HepG2 (cell line): Measurements from ENCODE around the gene CEP131. TPM values are rescaled to one million over a fixed set of nuclear protein-coding genes. Genes with fewer than 3 reads are reported as not detected.

Experiments
- BATF2 ChIP-seq: sonication (generic); formaldehyde crosslinking; IDR thresholded peaks from 2 replicates; pipeline ENCODE4 v1.8.0; 2022; ENCODE audit warnings: mild to moderate bottlenecking, missing genetic modification reagents, moderate library complexity
- DPF2 ChIP-seq: sonication (generic); formaldehyde crosslinking; IDR thresholded peaks from 2 replicates; pipeline ENCODE4 v1.4.0; 2020; ENCODE audit warnings: mild to moderate bottlenecking, low read depth, missing genetic modification reagents, borderline replicate concordance
- MLLT10 ChIP-seq: sonication (generic); formaldehyde crosslinking; IDR thresholded peaks from 2 replicates; pipeline ENCODE4 v1.4.0; 2020; ENCODE audit warnings: missing genetic modification reagents
- NFATC3 ChIP-seq: sonication (generic); formaldehyde crosslinking; IDR thresholded peaks from 2 replicates; pipeline ENCODE4 v1.5.1; 2020; ENCODE audit warnings: mild to moderate bottlenecking, missing genetic modification reagents
- NFIB ChIP-seq: sonication (generic); formaldehyde crosslinking; IDR thresholded peaks from 2 replicates; pipeline ENCODE4 v1.9.0; 2021; ENCODE audit warnings: missing genetic modification reagents, mild to moderate bottlenecking, borderline replicate concordance
- NFKBIZ ChIP-seq: IDR thresholded peaks from 2 replicates; pipeline ENCODE4 v1.6.1; 2018; ENCODE audit warnings: missing genetic modification reagents, missing compliant biosample characterization
- PCBP1 ChIP-seq: fragments of 200-400 bp; formaldehyde crosslinking; IDR thresholded peaks from 2 replicates; pipeline ENCODE4 v1.6.1; 2017; ENCODE audit warnings: mild to moderate bottlenecking, low read depth, low read length, borderline replicate concordance
- RFX1 ChIP-seq: fragments of 450-650 bp; IDR thresholded peaks from 2 replicates; pipeline ENCODE4 v1.6.1; 2017
- SMARCE1 ChIP-seq: fragments of 450-650 bp; IDR thresholded peaks from 2 replicates; pipeline ENCODE4 v1.6.1; 2017; ENCODE audit warnings: borderline replicate concordance
- ZNF10 ChIP-seq: sonication (generic); formaldehyde crosslinking; IDR thresholded peaks from 2 replicates; pipeline ENCODE4 v1.4.0; 2020; ENCODE audit warnings: mild to moderate bottlenecking, low read depth, missing genetic modification reagents, borderline replicate concordance
- ZNF136 ChIP-seq: sonication (generic); formaldehyde crosslinking; IDR thresholded peaks from 2 replicates; pipeline ENCODE4 v1.8.1; 2022; ENCODE audit warnings: low read depth, mild to moderate bottlenecking, moderate library complexity, missing genetic modification reagents
- ZNF225 ChIP-seq: sonication (generic); formaldehyde crosslinking; IDR thresholded peaks from 2 replicates; pipeline ENCODE4 v1.4.0; 2020; ENCODE audit warnings: mild to moderate bottlenecking, missing genetic modification reagents
- ZNF383 ChIP-seq: sonication (generic); formaldehyde crosslinking; IDR thresholded peaks from 2 replicates; pipeline ENCODE4 v1.4.0; 2020; ENCODE audit warnings: missing genetic modification reagents, mild to moderate bottlenecking, borderline replicate concordance
- ZNF484 ChIP-seq: sonication (generic); formaldehyde crosslinking; IDR thresholded peaks from 2 replicates; pipeline ENCODE4 v1.5.1; 2020; ENCODE audit warnings: mild to moderate bottlenecking, low read depth, missing genetic modification reagents, borderline replicate concordance
- ZNF503 ChIP-seq: sonication (generic); formaldehyde crosslinking; IDR thresholded peaks from 2 replicates; pipeline ENCODE4 v1.4.0; 2020; ENCODE audit warnings: missing genetic modification reagents
- ZNF597 ChIP-seq: sonication (generic); formaldehyde crosslinking; IDR thresholded peaks from 2 replicates; pipeline ENCODE4 v1.5.0; 2020; ENCODE audit warnings: missing genetic modification reagents
- polyA plus RNA-seq, 8 experiments: library from polyadenylated mRNA; depleted of rRNA in 3 of 8; stranded (reverse) in 7 of 8; unstranded in 1 of 8; fragments of >200 nt; fragmentation: Illumina TruSeq in 4 of 8; extraction: Trizol in 4 of 8; gene quantifications; 2 replicates each; pipeline versions ENCODE4 v1.2.1 to v1.2.3, GENCODE V29; 2011 to 2016; ENCODE audit warnings: low read depth in 4 of 8, missing spikeins in 1 of 8, mixed read lengths in 1 of 8; ENCODE audit not compliant: insufficient read depth in 1 of 8
- total RNA-seq, 5 experiments: library from RNA; depleted of rRNA; stranded (reverse); fragments of >200 nt; fragmentation: Illumina TruSeq; extraction: Trizol; gene quantifications; 2 replicates each; pipeline ENCODE4 v1.2.3, GENCODE V29; 2016; ENCODE audit warnings: low read depth in 1 of 5
- TF ChIP-seq, protein P1 (sequence below): IDR thresholded peaks from 2 replicates; pipeline ENCODE4 v1.6.1; 2016; ENCODE audit warnings: low read depth
- TF ChIP-seq, protein P2 (sequence below): sonication (generic); formaldehyde crosslinking; IDR thresholded peaks from 2 replicates; pipeline ENCODE4 v1.4.0; 2020; ENCODE audit warnings: mild to moderate bottlenecking, low read depth, missing genetic modification reagents
- TF ChIP-seq, protein P3 (sequence below): sonication (generic); formaldehyde crosslinking; IDR thresholded peaks from 2 replicates; pipeline ENCODE4 v1.5.0; 2020; ENCODE audit warnings: mild to moderate bottlenecking, missing genetic modification reagents

The CEP131 gene
- total and polyA plus RNA-seq, 2 of the 13 experiments (the other 11 are each of a cell fraction or from before 2014, with no cell fraction given): 5.0 to 16.8 TPM

DNA sequence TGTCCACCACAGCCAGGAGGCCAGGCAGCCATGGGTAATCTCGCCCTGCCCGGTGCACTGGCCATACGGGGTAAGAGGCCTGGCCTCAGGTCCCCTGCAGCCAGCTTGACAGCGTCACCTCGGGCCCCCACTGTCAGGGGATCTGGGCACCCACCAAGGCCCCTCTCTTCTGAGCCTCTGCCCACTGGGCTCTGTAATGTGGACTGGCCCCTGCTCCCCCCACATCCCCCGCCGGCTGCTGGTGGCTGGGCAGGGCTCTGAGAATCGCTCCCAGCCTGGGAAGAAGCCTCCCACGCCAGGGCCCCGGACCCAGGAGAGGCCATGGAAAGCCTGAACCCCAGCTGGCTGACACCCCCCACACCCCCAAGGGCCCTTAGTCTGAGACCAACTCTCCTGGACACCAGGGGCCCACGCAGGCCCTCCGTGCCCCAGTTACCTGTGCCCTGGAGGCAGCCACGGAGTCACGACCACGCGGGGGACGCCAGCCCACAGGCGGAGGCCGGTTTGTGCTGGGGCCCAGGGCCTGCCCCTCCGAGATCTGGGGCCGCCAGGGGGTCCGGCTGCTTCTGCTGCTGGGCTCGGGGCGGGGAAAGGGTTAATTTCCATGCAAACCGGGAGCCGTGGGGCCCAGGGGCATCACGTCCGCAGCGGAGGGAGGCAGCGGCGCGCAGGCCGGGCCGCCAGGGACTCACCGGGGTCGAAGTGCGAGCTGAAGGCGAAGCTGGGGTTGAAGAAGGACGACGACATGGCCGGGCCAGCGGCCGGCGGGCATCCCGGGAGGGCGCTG lies 57.3 kb downstream of the CEP131 start, which contains the start of gene PVALEF (continued):
- TF ChIP-seq PCBP1 (peak; percentile 90), MLLT10 (CRISPR knock-in tag) (peak; percentile 63; the same call in 1 of the 2 replicates), ZNF597 (CRISPR knock-in tag) (0 out of 2 replicates have a peak, but pooled peaks have one; percentile 14), RFX1 (no peak), SMARCE1 (no peak), NFKBIZ (CRISPR knock-in tag) (peak; percentile 78; the same call in 1 of the 2 replicates), NFIB (CRISPR knock-in tag) (no peak), ZNF503 (CRISPR knock-in tag) (0 out of 2 replicates have a peak, but pooled peaks have one; percentile 43), ZNF10 (CRISPR knock-in tag) (no peak), ZNF225 (CRISPR knock-in tag) (0 out of 2 replicates have a peak, but pooled peaks have one; percentile 52), ZNF136 (CRISPR knock-in tag) (no peak), BATF2 (CRISPR knock-in tag) (0 out of 2 replicates have a peak, but pooled peaks have one; percentile 67), ZNF383 (no peak), NFATC3 (CRISPR knock-in tag) (0 out of 2 replicates have a peak, but pooled peaks have one; percentile 58), DPF2 (peak; percentile 29; the same call in 1 of the 2 replicates), ZNF484 (CRISPR knock-in tag) (no peak)
- TF ChIP-seq, protein P1, sequence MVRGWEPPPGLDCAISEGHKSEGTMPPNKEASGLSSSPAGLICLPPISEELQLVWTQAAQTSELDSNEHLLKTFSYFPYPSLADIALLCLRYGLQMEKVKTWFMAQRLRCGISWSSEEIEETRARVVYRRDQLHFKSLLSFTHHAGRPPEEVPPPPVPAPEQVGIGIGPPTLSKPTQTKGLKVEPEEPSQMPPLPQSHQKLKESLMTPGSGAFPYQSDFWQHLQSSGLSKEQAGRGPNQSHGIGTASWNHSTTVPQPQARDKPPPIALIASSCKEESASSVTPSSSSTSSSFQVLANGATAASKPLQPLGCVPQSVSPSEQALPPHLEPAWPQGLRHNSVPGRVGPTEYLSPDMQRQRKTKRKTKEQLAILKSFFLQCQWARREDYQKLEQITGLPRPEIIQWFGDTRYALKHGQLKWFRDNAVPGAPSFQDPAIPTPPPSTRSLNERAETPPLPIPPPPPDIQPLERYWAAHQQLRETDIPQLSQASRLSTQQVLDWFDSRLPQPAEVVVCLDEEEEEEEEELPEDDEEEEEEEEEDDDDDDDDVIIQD: no peak
- TF ChIP-seq, protein P2, sequence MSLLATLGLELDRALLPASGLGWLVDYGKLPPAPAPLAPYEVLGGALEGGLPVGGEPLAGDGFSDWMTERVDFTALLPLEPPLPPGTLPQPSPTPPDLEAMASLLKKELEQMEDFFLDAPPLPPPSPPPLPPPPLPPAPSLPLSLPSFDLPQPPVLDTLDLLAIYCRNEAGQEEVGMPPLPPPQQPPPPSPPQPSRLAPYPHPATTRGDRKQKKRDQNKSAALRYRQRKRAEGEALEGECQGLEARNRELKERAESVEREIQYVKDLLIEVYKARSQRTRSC (CRISPR knock-in tag): no peak
- TF ChIP-seq, protein P3, sequence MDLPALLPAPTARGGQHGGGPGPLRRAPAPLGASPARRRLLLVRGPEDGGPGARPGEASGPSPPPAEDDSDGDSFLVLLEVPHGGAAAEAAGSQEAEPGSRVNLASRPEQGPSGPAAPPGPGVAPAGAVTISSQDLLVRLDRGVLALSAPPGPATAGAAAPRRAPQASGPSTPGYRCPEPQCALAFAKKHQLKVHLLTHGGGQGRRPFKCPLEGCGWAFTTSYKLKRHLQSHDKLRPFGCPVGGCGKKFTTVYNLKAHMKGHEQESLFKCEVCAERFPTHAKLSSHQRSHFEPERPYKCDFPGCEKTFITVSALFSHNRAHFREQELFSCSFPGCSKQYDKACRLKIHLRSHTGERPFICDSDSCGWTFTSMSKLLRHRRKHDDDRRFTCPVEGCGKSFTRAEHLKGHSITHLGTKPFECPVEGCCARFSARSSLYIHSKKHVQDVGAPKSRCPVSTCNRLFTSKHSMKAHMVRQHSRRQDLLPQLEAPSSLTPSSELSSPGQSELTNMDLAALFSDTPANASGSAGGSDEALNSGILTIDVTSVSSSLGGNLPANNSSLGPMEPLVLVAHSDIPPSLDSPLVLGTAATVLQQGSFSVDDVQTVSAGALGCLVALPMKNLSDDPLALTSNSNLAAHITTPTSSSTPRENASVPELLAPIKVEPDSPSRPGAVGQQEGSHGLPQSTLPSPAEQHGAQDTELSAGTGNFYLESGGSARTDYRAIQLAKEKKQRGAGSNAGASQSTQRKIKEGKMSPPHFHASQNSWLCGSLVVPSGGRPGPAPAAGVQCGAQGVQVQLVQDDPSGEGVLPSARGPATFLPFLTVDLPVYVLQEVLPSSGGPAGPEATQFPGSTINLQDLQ (CRISPR knock-in tag): no peak; the same call in none of the 2 replicates
